ENCODE results near the gene SPIRE1. TPM values are rescaled to one million over a fixed set of nuclear protein-coding genes. Genes with fewer than 3 reads are reported as not detected.
"Not testable (repeated sequence)": the region's sequence is repeated elsewhere in the genome, so short reads cannot be mapped to it uniquely, and the experiment has no call there.

Gene SPIRE1
- total and polyA plus RNA-seq, 5 donors from 2014 or later = 0.13 to 2.7 (median 0.55) TPM; not detected in 1

DNA sequence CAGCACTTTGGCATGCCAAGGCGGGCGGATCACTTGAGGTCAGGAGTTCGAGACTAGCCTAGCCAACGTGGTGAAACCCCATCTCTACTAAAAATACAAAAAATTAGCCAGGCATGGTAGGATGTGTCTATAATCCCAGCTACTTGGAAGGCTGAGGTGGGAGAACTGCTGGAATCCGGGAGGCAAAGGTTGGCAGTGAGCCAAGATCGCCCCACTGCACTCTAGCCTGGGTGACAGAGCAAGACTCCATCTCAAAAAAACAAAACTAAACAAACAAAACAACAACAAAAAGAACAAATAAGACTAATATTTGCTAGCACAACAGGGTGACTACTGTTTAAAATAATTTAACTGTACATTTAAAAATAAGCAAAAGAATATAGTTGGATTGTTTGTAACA, 97.3 kb downstream of the SPIRE1 start:
- H3K27me3 Mint-ChIP-seq = peaks cover 25% of the 10 kb centered on the region
- ATAC-seq (ENCODE audit: low read depth in 2 of 2); H3K4me3 ChIP-seq (ENCODE audit: low read depth, low read length); H3K4me1 Mint-ChIP-seq; H3K4me1 ChIP-seq (ENCODE audit: control insufficient read depth, insufficient read depth, low read length, poor library complexity, severe bottlenecking); DNase-seq; H3K36me3 Mint-ChIP-seq; H3K4me3 Mint-ChIP-seq; H3K27me3 ChIP-seq (ENCODE audit: control insufficient read depth, insufficient read depth, low read length); H3K9me3 ChIP-seq (ENCODE audit: control insufficient read depth in 2 of 2, low read length in 2 of 2); H3K27ac ChIP-seq (ENCODE audit: insufficient read depth, low read length, poor library complexity, severe bottlenecking); H3K36me3 ChIP-seq (ENCODE audit: control insufficient read depth, insufficient read depth, low read length); H3K9me3 Mint-ChIP-seq; H3K27ac Mint-ChIP-seq: not testable (repeated sequence)

DNA sequence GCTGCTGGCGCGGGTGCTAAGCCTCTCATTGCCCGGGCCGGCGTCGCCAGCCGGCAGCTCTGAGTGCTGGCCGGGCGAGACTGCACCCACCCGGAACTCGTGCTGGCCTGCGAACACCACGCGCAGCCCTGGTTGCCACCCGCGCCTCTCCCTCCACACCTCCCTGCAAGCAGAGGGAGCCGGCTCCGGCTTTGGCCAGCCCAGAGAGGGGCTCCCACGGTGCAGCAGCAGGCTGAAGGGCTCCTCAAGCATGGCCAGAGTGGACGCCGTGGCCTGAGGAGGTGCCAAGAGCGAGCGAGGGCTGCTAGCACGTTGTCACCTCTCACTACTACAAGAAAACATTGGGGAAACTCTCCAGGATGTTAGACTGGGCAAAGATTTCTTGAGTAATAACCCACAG, 98.6 kb downstream of the SPIRE1 start:
- Mint-ChIP-seq H3K4me1 (peaks cover 0 to 4% (median 0%) of the 10 kb centered on the region in 4 donors), H3K36me3 (peaks cover 7% of the 10 kb centered on the region), H3K27me3 (peaks cover 20% of the 10 kb centered on the region), H3K27ac (no peak overlapping the region), H3K4me3 (no peak overlapping the region), H3K9me3 (peaks cover 0 to 13% (median 6%) of the 10 kb centered on the region in 7 donors)
- Histone ChIP-seq H3K9me3 (ENCODE audit: control insufficient read depth in 2 of 2, low read length in 2 of 2) (no peaks in the 10 kb centered on the region), H3K27me3 (ENCODE audit: control insufficient read depth, insufficient read depth, low read length) (peaks cover 4% of the 10 kb centered on the region), H3K4me3 (ENCODE audit: low read depth, low read length) (no peak overlapping the region), H3K27ac (ENCODE audit: insufficient read depth, low read length, poor library complexity, severe bottlenecking) (no peak overlapping the region), H3K4me1 (ENCODE audit: control insufficient read depth, insufficient read depth, low read length, poor library complexity, severe bottlenecking) (no peaks in the 10 kb centered on the region), H3K36me3 (ENCODE audit: control insufficient read depth, insufficient read depth, low read length) (no peaks in the 10 kb centered on the region)
- ATAC-seq (ENCODE audit: low read depth in 2 of 2) = no peak
- DNase-seq = no peak

DNA sequence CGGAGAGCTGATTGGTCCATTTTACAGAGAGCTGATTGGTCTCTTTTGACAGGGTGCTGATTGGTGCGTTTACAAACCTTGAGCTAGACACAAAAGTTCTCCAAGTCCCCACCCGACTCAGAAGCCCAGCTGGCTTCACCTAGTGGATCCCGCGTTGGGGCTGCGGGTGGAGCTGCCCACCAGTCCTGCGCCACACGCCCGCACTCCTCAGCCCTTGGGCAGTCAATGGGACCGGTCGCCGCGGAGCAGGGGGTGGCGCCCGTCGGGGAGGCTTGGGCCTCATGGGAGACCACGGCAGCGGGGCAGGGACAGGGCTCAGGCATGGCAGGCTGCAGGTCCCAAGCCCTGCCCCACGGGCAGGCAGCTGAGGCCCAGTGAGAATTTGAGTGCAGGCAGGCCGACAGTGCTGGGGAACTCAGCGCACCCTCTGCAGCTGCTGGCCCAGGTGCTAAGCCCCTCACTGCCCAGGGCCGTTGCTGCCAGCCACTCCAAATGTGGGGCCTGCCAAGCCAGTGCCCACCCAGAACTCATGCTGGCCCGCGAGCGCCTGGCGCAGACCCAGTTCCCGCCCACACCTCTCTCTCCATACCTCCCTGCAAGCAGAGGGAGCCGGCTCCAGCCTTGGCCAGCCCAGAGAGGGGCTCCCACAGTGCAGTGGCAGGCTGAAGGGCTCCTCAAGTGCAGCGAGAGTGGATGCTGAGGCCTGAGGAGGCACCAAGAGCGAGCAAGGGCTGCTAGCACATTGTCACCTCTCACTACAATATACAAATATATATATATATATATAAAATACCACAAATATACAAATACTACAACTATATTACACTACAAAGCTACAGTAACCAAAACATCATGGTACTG, 100.7 kb downstream of the SPIRE1 start:
- Histone ChIP-seq H3K27ac (ENCODE audit: insufficient read depth, low read length, poor library complexity, severe bottlenecking) (no peak overlapping the region), H3K36me3 (ENCODE audit: control insufficient read depth, insufficient read depth, low read length) (no peaks in the 10 kb centered on the region), H3K4me1 (ENCODE audit: control insufficient read depth, insufficient read depth, low read length, poor library complexity, severe bottlenecking) (no peaks in the 10 kb centered on the region), H3K9me3 (ENCODE audit: control insufficient read depth in 2 of 2, low read length in 2 of 2) (no peaks in the 10 kb centered on the region), H3K27me3 (ENCODE audit: control insufficient read depth, insufficient read depth, low read length) (no peaks in the 10 kb centered on the region), H3K4me3 (ENCODE audit: low read depth, low read length) (no peak overlapping the region)
- H3K4me3 Mint-ChIP-seq = no peak overlapping the region
- no peak for DNase-seq
- no peak overlapping the region for H3K27ac Mint-ChIP-seq
- H3K36me3 Mint-ChIP-seq = peaks cover 8% of the 10 kb centered on the region
- no peak for ATAC-seq (ENCODE audit: low read depth in 2 of 2)
- peaks cover 0 to 20% (median 8%) of the 10 kb centered on the region in 7 donors for H3K9me3 Mint-ChIP-seq
- peaks cover 0 to 4% (median 0%) of the 10 kb centered on the region in 4 donors for H3K4me1 Mint-ChIP-seq
- peaks cover 16% of the 10 kb centered on the region for H3K27me3 Mint-ChIP-seq

- H3K27me3 Mint-ChIP-seq = peaks cover 16% of the 10 kb centered on the region
- Histone ChIP-seq H3K27ac (ENCODE audit: insufficient read depth, low read length, poor library complexity, severe bottlenecking) (no peak overlapping the region), H3K9me3 (ENCODE audit: control insufficient read depth in 2 of 2, low read length in 2 of 2) (no peaks in the 10 kb centered on the region), H3K4me3 (ENCODE audit: low read depth, low read length) (no peak overlapping the region), H3K27me3 (ENCODE audit: control insufficient read depth, insufficient read depth, low read length) (no peaks in the 10 kb centered on the region), H3K36me3 (ENCODE audit: control insufficient read depth, insufficient read depth, low read length) (no peaks in the 10 kb centered on the region), H3K4me1 (ENCODE audit: control insufficient read depth, insufficient read depth, low read length, poor library complexity, severe bottlenecking) (no peaks in the 10 kb centered on the region)
- no peak overlapping the region for H3K4me3 Mint-ChIP-seq
- H3K36me3 Mint-ChIP-seq = peaks cover 8% of the 10 kb centered on the region
- peaks cover 0 to 4% (median 0%) of the 10 kb centered on the region in 4 donors for H3K4me1 Mint-ChIP-seq
- DNase-seq (no peak), ATAC-seq (ENCODE audit: low read depth in 2 of 2) (no peak)
- peaks cover 0 to 20% (median 7%) of the 10 kb centered on the region in 7 donors for H3K9me3 Mint-ChIP-seq
- H3K27ac Mint-ChIP-seq = no peak overlapping the region
Observed at GRCh38 chr18:12554796-12555388, 103.0 kb downstream of the SPIRE1 start.

DNA sequence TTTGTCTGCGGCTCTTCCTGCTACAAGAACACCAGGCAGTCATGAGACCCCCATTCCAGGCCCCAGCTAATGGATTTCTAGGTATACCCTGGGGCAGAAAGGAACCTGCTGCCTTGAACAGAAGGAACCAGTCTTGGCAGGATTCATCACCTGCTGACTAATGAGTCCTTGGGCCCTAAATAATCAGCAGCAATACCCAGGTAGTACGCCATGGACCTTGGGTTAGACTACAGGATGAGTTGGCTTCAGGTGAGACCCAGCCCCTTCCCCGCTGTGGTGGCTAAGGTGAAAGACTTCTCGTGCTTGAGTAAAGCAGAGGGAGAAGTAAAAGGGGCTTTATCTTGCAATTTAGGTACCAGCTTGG, 105.0 kb downstream of the SPIRE1 start:
- peaks cover 4% of the 10 kb centered on the region for H3K27me3 ChIP-seq (ENCODE audit: control insufficient read depth, insufficient read depth, low read length)
- no peak for DNase-seq

DNA sequence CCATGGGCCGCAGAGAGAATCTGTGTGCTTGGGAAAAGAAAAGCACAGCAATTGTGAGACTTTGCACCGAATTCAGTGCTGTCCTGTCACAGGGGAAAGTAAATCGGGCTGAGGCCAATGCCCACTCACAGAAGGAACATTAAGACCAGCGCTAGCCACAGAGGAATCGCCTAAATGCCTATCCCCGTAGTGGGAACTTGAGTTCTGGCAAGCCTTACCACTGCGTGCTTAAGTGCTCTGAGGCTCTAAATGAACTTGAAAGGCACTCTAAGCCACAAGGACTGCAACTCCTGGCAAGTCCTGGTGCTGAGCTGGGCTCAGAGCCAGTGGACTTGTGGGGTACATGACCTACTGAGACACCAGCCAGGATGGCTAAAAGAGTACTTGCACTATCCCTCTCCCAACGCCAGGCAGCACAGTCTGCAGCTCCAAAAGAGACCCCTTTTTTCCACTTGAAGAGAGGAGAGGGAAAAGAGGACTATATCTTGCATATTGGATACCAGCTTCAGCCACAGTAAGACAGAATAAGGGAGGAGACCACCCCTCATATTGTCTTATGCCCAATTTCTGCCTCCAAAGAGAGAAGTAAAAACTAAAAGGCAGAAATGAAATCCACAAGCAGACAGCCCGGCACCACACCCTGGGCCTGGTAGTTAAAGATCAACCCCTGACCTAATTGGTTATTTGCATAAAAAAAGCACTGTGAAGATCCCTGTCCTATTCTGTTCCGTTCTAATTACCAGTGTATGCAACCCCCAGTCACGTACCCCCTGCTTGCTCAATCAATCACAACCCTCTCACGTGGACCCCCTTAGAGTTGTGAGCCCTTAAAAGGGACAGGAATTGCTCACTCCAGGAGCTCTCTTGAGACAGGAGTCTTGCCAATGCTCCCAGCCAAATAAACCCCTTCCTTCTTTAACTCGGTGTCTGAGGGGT, 105.7 kb downstream of the SPIRE1 start:
- not testable (repeated sequence) for H3K27ac ChIP-seq (ENCODE audit: insufficient read depth, low read length, poor library complexity, severe bottlenecking); ATAC-seq (ENCODE audit: low read depth in 2 of 2); H3K36me3 Mint-ChIP-seq; H3K9me3 ChIP-seq (ENCODE audit: control insufficient read depth in 2 of 2, low read length in 2 of 2); H3K4me1 Mint-ChIP-seq; H3K4me1 ChIP-seq (ENCODE audit: control insufficient read depth, insufficient read depth, low read length, poor library complexity, severe bottlenecking); H3K36me3 ChIP-seq (ENCODE audit: control insufficient read depth, insufficient read depth, low read length); H3K4me3 Mint-ChIP-seq; H3K27ac Mint-ChIP-seq; H3K4me3 ChIP-seq (ENCODE audit: low read depth, low read length); H3K27me3 ChIP-seq (ENCODE audit: control insufficient read depth, insufficient read depth, low read length); DNase-seq
- Mint-ChIP-seq H3K27me3 (peaks cover 27% of the 10 kb centered on the region), H3K9me3 (peaks cover 0 to 14% (median 6%) of the 10 kb centered on the region in 7 donors)

More for the DNA sequence above, 105.0 kb downstream of the SPIRE1 start:
- H3K4me3 ChIP-seq (ENCODE audit: low read depth, low read length) = no peak overlapping the region
- Mint-ChIP-seq H3K4me1 (peaks cover 0 to 4% (median 0%) of the 10 kb centered on the region in 4 donors), H3K9me3 (peaks cover 0 to 15% (median 7%) of the 10 kb centered on the region in 7 donors), H3K36me3 (peaks cover 8% of the 10 kb centered on the region), H3K27ac (no peak overlapping the region), H3K4me3 (no peak overlapping the region), H3K27me3 (peaks cover 24% of the 10 kb centered on the region)
- no peaks in the 10 kb centered on the region for H3K9me3 ChIP-seq (ENCODE audit: control insufficient read depth in 2 of 2, low read length in 2 of 2)
- H3K36me3 ChIP-seq (ENCODE audit: control insufficient read depth, insufficient read depth, low read length) = no peaks in the 10 kb centered on the region
- no peaks in the 10 kb centered on the region for H3K4me1 ChIP-seq (ENCODE audit: control insufficient read depth, insufficient read depth, low read length, poor library complexity, severe bottlenecking)
- no peak overlapping the region for H3K27ac ChIP-seq (ENCODE audit: insufficient read depth, low read length, poor library complexity, severe bottlenecking)
- ATAC-seq (ENCODE audit: low read depth in 2 of 2) = no peak

DNA sequence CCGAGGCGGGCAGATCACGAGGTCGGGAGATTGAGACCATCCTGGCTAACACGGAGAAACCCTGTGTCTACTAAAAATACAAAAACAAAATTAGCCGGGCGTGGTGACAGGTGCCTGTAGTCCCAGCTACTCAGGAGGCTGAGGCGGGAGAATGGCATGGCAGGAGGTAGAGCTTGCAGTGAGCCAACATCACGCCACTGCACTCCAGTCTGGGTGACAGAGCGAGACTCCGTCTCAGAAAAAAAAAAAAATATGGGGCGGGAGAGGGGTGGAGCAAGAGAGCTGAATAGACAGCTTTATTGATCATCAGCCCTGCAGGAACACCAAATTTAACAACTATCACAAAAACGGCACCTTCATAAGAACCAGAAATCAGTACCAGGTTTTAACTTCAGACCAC, 106.4 kb downstream of the SPIRE1 start:
- H3K4me3 Mint-ChIP-seq; ATAC-seq (ENCODE audit: low read depth in 2 of 2); H3K4me3 ChIP-seq (ENCODE audit: low read depth, low read length); H3K4me1 Mint-ChIP-seq; H3K9me3 ChIP-seq (ENCODE audit: control insufficient read depth in 2 of 2, low read length in 2 of 2); H3K27ac Mint-ChIP-seq; H3K36me3 ChIP-seq (ENCODE audit: control insufficient read depth, insufficient read depth, low read length); H3K4me1 ChIP-seq (ENCODE audit: control insufficient read depth, insufficient read depth, low read length, poor library complexity, severe bottlenecking); H3K27ac ChIP-seq (ENCODE audit: insufficient read depth, low read length, poor library complexity, severe bottlenecking); DNase-seq; H3K27me3 ChIP-seq (ENCODE audit: control insufficient read depth, insufficient read depth, low read length): not testable (repeated sequence)
- Mint-ChIP-seq H3K27me3 (peaks cover 27% of the 10 kb centered on the region), H3K9me3 (peaks cover 0 to 14% (median 6%) of the 10 kb centered on the region in 7 donors), H3K36me3 (peaks cover 11% of the 10 kb centered on the region)
